DMS153 treated with DMSO at 0.1 percent for 48 hours (cell line): ENCODE measurements around the gene NPSR1.
"Not testable (repeated sequence)": the region's sequence is repeated elsewhere in the genome, so short reads cannot be mapped to it uniquely, and the experiment has no call there.

Source experiments
- DNase-seq: peaks from one replicate; lab custom pipeline; 2025; ENCODE audit not compliant: unreplicated experiment; lab: John Stamatoyannopoulos, UW

NPSR1 gene

GRCh38 chr7:34867341-34867740 lies 209.3 kb downstream of the NPSR1 start:
- not testable (repeated sequence) for DNase-seq

DNA sequence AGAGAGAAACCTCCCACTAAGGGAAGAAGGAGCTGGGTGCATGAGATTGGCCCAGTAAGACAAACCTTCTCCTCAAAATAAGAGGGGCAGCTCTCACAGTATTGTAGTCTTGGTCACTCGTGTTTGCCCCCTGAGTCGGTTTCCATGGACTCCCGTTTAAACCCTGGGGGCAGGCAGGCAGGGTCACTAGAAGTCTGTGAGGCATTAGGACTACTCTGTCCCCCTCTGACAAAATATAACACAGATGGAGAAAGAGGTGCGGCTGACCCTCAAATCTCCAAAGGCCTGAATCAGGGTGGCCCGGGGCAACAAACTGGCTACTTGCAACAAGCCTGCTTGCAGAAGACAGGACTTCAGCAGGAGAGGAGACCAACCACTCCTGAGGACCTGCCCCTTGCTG lies 210.6 kb downstream of the NPSR1 start:
- not testable (repeated sequence) for DNase-seq

DNA sequence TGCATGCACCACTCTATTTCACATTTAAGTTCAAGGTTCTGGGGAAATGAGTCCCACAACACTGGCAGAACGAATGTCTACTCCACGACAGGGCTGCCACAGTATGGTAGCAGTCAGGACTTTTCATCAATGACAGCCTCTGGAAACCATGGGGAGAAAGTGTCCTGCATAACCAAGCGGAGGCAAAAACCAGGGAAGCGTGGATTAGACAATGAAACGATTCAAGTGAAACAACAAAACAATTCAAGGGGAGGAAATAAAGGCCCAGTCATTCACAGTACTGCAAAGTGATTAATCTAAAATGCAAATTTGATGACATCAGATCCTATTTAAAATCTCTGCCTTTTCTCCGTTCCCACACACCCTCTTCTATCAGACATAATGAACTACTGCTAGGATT lies 211.0 kb downstream of the NPSR1 start:
- DNase-seq, result no peak

DNA sequence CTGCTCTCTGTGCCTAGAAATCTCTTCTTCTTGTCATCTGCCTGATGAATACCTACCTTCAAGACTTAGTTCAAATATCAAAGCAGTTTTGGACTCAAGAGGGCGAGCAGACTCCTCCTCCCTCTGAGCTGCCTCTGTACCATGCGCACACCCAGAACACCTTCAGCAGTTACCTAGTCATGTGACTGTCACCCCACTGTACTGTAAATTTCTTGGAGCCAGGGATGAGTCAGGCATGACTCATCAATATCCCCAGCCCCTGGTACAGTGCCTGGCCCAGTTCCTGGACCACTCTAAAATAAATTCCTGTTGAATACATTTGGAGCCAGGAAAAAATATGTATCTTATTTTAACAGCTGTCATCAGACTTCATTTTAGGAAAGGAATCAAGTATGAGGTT lies 212.0 kb downstream of the NPSR1 start:
- DNase-seq, result not testable (repeated sequence)

- DNase-seq, result not testable (repeated sequence)
Measured at GRCh38 chr7:34874329-34874728, 216.3 kb downstream of the NPSR1 start.

DNA sequence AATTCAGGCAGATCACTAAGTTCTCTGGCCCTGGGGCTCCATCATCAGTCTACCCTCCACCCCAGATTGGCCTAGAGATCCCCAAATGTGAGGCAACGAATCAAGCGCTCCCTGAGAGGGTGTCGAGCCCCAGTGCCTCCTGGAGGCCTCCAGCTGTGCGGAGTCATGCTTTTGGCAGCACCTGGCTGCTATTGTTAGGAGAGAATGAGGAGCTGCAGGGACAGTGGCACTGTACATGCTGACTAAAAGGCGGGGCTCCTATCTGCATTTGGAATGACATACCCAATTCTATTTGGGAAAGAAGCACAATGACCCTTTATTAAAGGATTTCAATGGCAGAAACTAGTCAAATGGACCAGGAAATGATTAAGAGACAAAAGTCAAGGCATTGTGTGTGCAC lies 217.5 kb downstream of the NPSR1 start:
- DNase-seq, result no peak

- DNase-seq, result not testable (repeated sequence)
Measured at GRCh38 chr7:34878944-34879735, 221.1 kb downstream of the NPSR1 start.

GRCh38 chr7:34879871-34880270 lies 221.9 kb downstream of the NPSR1 start:
- no peak for DNase-seq

DNA sequence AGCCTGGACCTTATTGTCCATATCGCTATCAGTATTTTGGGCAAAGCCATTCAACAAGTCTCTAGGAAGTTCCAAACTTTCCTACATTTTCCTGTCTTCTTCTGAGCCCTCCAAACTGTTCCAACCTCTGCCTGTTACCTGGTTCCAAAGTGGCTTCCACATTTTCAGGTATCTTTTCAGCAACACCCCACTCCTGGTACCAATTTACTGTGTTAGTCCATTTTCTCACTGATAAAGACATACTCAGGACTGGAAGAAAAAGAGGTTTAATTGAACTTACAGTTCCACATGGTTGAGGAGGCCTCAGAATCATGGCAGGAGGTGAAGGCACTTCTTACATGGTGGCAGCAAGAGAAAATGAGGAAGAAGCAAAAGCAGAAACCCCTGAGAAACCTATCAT lies 225.8 kb downstream of the NPSR1 start:
- not testable (repeated sequence) for DNase-seq

- DNase-seq, result no peak
Measured at GRCh38 chr7:34886856-34887255, 228.8 kb downstream of the NPSR1 start.

DNA sequence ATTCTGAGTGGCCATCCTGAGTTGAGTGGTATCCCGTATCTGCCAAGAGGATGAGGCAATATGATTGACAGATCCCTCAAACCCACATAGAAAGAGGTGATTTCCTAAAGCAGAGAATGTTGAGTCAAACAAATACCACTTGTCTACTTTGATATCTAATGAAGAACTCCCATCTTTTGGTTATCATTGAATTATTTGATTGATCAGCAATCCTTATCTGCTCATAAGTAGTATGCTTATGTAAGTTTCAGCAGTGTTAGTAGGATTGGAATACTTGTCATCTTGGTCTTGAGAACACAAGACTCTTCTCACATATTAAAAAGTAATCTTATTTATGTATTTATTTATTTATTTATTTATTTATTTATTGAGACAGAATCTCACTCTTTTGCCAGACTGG lies 231.9 kb downstream of the NPSR1 start:
- DNase-seq, result no peak

DNA sequence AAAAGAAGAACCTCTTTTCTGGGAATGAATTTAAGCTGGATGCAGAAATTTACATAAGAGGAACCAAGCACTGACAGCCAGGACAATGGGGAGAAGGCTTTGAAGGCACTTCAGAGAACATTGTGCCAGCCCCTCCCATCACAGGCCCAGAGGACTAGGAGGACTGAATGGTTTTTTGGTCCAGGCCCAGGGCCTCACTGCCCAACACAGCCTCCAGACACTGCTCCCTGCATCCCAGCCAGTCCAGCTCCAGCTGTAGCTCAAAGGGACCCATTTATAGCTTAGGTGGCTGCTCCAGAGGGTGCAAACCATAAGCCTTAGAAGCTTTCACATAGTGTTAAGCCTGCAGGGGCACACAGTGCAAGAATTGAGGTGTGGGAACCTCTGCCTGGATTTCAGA lies 237.2 kb downstream of the NPSR1 start:
- DNase-seq, result no peak
